ENCODE data around the gene VGLL2. TPM values are rescaled to one million over a fixed set of nuclear protein-coding genes. Genes with fewer than 3 reads are reported as not detected.
"Not testable (repeated sequence)": the region's sequence is repeated elsewhere in the genome, so short reads cannot be mapped to it uniquely, and the experiment has no call there.

VGLL2 gene
- total RNA-seq, 2 donors from 2014 or later, result 4.2 TPM; not detected in 1

DNA sequence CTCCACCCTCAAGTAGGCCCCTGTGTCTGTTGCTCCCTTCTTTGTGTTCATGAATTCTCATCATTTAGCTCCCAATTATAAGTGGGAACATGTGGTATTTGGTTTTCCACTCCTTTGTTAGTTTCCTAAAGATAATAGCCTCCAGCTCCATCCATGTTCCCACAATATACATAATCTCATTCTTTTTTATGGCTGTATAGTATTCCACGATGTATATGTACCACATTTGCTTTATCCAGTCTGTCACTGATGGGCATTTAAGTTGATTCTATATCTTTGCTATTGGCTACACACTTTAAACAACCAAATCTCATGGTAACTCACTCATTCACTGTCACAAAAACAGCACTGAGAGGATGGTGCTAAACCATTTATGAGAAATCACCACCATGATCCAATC lies 35.5 kb upstream of the VGLL2 start:
- H3K4me3 ChIP-seq, result no peak overlapping the region

DNA sequence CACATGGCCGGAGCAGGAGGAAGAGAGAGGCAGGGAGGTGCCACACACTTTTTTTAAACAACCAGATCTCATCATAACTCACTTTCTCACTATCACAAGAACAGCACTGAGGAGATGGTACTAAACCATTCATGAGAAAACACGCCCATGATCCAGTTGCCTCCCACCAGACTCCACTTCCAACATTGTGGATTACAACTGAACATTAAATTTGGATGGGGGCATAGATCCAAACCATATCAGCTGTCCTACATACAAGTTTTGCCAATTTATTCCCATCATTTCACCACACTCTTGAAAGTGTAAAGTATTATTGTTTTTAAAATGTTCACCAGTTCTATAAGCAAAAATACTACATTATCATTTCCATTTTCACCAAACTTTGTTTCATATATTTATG lies 33.9 kb upstream of the VGLL2 start:
- TF ChIP-seq, protein P1, sequence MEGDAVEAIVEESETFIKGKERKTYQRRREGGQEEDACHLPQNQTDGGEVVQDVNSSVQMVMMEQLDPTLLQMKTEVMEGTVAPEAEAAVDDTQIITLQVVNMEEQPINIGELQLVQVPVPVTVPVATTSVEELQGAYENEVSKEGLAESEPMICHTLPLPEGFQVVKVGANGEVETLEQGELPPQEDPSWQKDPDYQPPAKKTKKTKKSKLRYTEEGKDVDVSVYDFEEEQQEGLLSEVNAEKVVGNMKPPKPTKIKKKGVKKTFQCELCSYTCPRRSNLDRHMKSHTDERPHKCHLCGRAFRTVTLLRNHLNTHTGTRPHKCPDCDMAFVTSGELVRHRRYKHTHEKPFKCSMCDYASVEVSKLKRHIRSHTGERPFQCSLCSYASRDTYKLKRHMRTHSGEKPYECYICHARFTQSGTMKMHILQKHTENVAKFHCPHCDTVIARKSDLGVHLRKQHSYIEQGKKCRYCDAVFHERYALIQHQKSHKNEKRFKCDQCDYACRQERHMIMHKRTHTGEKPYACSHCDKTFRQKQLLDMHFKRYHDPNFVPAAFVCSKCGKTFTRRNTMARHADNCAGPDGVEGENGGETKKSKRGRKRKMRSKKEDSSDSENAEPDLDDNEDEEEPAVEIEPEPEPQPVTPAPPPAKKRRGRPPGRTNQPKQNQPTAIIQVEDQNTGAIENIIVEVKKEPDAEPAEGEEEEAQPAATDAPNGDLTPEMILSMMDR (IDR thresholded peaks at IDR 0.05), result no peak
- H3K27ac ChIP-seq, result no peak overlapping the region
- no peaks in the 10 kb centered on the region for H3K36me3 ChIP-seq

More for the DNA sequence above, 35.5 kb upstream of the VGLL2 start:
- Histone ChIP-seq H3K27ac (no peak overlapping the region), H3K36me3 (no peaks in the 10 kb centered on the region), H3K27me3 (no peaks in the 10 kb centered on the region), H3K9me3 (no peaks in the 10 kb centered on the region), H3K4me1 (no peaks in the 10 kb centered on the region)
- DNase-seq (ENCODE audit: low spot score), result no peak
- TF ChIP-seq, protein P1 (IDR thresholded peaks at IDR 0.05), result no peak

GRCh38 chr6:117232196-117232595 lies 33.2 kb upstream of the VGLL2 start:
- DNase-seq (ENCODE audit: low spot score), result no peak
- TF ChIP-seq, protein P1 (IDR thresholded peaks at IDR 0.05), result no peak
- Histone ChIP-seq H3K4me3 (no peak overlapping the region), H3K4me1 (no peaks in the 10 kb centered on the region), H3K27me3 (no peaks in the 10 kb centered on the region), H3K36me3 (no peaks in the 10 kb centered on the region), H3K27ac (no peak overlapping the region), H3K9me3 (no peaks in the 10 kb centered on the region)

More for the DNA sequence above, 33.9 kb upstream of the VGLL2 start:
- Histone ChIP-seq H3K4me1 (no peaks in the 10 kb centered on the region), H3K27me3 (no peaks in the 10 kb centered on the region), H3K9me3 (no peaks in the 10 kb centered on the region), H3K4me3 (no peak overlapping the region)
- no peak for DNase-seq (ENCODE audit: low spot score)

DNA sequence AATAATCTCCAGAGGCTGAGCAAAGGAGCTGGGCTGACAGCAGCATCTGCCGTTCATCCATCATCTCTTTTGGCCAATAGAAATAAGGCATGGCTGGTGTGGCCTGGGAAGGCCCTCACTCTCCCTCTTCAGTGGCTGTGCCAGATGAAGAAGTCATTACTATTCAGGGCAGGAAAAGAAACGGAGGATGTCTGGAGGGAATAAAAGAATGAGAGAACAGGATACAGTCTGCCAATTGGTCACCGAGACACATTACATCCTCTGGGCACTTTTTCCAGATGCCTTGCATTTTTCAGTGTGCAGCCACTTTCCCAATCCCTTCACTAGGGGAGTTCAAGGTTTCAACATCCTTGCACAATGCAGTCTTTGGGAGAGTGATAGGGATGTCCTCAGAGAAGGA lies 32.2 kb upstream of the VGLL2 start:
- Histone ChIP-seq H3K27ac (no peak overlapping the region), H3K27me3 (no peaks in the 10 kb centered on the region), H3K4me1 (no peaks in the 10 kb centered on the region), H3K4me3 (no peak overlapping the region), H3K9me3 (no peaks in the 10 kb centered on the region), H3K36me3 (no peaks in the 10 kb centered on the region)
- no peak for DNase-seq (ENCODE audit: low spot score)
- TF ChIP-seq, protein P1 (IDR thresholded peaks at IDR 0.05), result no peak

- Histone ChIP-seq H3K4me1 (no peaks in the 10 kb centered on the region), H3K4me3 (no peak overlapping the region), H3K36me3 (no peaks in the 10 kb centered on the region), H3K27me3 (no peaks in the 10 kb centered on the region), H3K9me3 (no peaks in the 10 kb centered on the region), H3K27ac (no peak overlapping the region)
- DNase-seq (ENCODE audit: low spot score), result no peak
- TF ChIP-seq, protein P1 (IDR thresholded peaks at IDR 0.05), result no peak
These were observed 27.8 kb upstream of the VGLL2 start for GRCh38 chr6:117237561-117237960.

GRCh38 chr6:117244571-117244970 lies 20.8 kb upstream of the VGLL2 start:
- H3K4me1 ChIP-seq; DNase-seq (ENCODE audit: low spot score); H3K36me3 ChIP-seq; H3K27ac ChIP-seq; H3K9me3 ChIP-seq; H3K4me3 ChIP-seq; H3K27me3 ChIP-seq: not testable (repeated sequence)

- H3K4me1 ChIP-seq; H3K27ac ChIP-seq; H3K27me3 ChIP-seq; H3K4me3 ChIP-seq; H3K9me3 ChIP-seq; DNase-seq (ENCODE audit: low spot score); H3K36me3 ChIP-seq: not testable (repeated sequence)
These were observed 20.4 kb upstream of the VGLL2 start for GRCh38 chr6:117244979-117245378.
